Upper lobe of left lung (tissue), 4 donors: ENCODE measurements around the gene CCAR1.
"Not testable (repeated sequence)": the region's sequence is repeated elsewhere in the genome, so short reads cannot be mapped to it uniquely, and the experiment has no call there.

Source experiments
- CTCF ChIP-seq, 6 experiments: fragments of 450-650 bp in 4 of 6; fragments of 200-600 bp in 2 of 6; sonication (generic) in 2 of 6; IDR thresholded peaks; one replicate each; pipeline ENCODE4 v1.5.1; 2016 to 2019; ENCODE audit warnings: antibody characterized with exemption in 6 of 6
- POLR2A ChIP-seq, 4 donors: fragments of 450-650 bp; IDR thresholded peaks; one replicate each; pipeline ENCODE4 v1.5.1; 2016 to 2017; ENCODE audit warnings: antibody characterized with exemption in 4 of 4, mild to moderate bottlenecking in 2 of 4
- POLR2AphosphoS5 ChIP-seq, 2 donors: sonication (generic); formaldehyde crosslinking; IDR thresholded peaks; one replicate each; pipeline ENCODE4 v1.5.1; 2017; ENCODE audit warnings: antibody characterized with exemption in 2 of 2

GRCh38 chr10:68828083-68828601 lies 107.1 kb downstream of the CCAR1 start:
- TF ChIP-seq CTCF, POLR2AphosphoS5, POLR2A (IDR thresholded peaks at IDR 0.05): not testable (repeated sequence)
